Activated effector memory CD4-positive, alpha-beta T cell treated with anti-CD3 and anti-CD28 coated beads, Interleukin-2, amount 50 U/mL, for 16 hours (primary cell): ENCODE results near the gene PAPPA.

Source experiments
- DNase-seq: peaks from one replicate; pipeline ENCODE4 v3.0.0-alpha.2; 2020

The PAPPA gene

DNA sequence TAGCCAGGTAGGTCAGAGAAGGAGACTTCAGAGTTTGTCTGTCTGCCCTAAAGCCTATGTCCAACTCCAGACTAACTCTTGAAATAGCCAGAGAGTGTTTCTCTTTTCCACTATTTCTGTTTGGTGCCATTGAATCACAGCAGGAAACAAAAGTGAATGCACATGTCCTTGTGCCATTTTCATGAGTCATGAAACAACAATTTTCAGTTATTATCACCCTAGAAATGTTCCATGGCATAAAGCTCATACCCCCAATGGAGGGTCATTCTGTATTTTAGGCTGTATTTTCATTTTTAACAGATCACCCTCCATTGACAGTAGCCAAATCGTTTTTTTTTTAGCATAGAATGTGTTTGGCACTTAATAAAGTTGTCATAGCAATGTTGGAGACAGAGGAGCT is 124.7 kb downstream of the PAPPA start:
- DNase-seq: no peak

DNA sequence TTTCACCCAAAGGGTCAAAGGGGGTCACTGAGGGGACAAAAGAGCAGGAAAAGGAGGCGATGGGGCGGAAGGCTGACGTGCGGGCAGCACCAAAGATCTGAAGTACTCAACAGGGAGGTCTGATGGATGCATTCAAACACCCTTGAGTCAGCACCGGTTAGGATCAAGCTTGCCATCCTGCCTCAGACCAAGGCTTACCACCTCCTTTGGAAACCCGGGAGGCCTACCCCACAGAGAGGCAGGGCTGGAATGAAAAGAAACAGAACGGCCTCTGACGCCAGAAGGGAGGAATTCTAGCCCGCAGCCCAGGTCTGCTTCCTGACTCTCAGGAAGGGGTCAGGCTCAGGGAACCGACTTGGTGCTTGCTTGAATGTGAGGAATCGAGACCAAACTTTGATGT is 125.6 kb downstream of the PAPPA start:
- no peak for DNase-seq

DNA sequence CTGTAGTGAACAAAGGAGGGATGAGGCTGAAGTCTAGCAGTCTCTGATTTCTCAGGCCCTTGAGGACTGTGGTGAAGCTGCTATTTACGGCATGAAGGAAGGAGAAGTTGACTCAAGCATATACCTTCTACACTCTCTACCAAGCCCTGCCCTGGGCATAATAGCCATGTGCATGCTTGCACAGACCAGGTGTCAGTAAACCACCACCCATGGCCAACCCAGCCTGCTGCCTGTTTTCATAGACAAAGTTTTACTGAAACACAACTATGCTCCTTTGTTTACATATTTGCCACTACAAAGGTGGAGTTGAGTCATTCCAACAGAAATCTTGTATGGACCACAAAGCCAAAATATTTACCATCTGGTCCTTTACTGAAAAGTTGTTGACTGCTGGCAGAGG is 126.9 kb downstream of the PAPPA start:
- no peak for DNase-seq

DNA sequence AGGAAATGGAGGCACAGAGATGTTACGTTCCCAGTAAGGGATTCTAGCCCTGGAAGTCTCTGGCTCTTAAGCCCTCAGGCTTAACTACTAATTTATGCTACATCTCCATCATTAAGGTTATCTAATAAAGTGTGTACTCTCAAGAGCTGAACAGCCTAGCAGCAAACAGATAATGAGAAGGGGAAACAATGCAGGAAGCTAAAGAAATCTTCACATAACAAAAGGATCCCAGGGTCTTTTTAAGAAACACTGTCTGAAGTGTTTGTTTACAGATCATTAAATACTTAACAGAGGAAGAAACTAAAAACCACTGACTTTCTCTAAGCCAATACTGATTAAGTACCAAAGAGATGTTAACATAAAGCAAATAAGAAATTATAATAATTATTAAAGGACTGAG is 129.0 kb downstream of the PAPPA start:
- DNase-seq: no peak

DNA sequence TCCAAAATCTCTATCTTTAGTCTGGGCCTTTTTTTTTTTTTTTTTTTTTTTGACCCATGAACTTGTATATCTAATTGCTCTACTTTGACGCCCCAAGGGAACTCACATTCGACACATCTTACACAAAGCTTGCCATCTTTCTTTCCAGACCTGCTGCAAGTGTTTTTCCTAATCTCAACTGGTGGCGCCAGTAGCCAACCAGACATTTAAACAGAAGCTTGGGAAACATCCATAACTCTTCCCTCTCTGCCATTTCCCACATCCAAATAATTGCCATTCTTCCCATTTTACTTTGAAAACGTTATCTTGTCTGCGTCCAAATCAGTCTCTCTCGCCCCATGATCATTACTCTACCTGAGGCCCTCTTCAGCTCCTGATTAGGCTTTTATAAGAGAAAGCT is 130.9 kb downstream of the PAPPA start:
- DNase-seq: no peak

DNA sequence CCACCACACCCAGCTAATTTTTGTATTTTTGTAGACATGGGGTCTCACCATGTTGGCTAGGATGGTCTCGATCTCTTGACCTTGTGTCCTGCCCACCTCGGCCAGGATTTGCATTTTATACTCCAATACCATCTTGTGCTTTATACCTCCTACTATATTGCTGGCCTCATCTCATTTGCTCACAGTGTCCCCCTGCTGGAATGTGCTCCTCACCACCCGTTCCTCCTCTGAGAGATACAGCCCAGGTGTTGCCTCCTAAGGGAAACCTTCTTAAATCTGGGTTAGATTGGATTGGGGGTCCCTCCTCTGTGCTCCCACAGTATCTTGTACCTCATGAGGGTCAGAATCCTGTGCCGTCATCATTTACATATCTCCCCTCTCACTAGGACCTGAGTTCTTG is 131.7 kb downstream of the PAPPA start:
- DNase-seq: no peak

DNA sequence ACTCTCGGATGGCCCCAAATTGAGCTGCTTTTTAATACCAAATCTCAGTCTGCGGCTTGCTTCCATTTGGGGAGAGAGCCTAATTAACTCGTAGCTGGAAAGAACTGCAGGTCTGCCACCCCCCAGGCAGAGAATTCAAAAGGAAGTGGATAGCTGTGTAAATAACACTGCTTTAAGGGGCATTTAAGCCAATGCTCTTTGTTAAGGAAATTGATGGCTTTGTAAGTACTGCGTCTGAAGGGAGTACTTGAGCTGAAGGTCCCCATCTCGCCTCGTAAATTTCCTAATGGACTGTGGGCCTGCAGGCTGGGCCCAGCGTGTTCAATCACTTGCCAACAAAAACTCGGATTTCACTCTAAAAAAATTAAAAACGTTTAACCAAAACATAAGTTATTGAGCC is 132.7 kb downstream of the PAPPA start:
- no peak for DNase-seq

DNA sequence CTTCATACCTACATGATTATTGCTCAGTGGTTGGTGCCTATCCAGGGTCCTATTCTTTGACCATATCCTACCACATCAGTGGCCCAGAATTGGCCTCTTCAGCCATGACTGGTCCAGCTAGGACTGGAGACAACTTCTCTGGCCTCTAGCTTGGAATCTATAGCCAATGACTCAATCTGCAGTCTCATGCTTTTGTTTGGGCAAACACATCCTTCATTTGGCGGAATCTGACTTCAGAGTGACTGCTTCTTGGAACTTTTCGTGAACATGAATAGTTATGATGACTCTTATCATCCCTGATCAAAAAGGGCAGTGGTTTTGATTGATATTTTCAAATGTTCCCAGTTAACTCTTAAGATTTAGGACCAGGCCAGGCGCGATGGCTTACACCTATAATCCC is 134.1 kb downstream of the PAPPA start:
- no peak for DNase-seq

DNA sequence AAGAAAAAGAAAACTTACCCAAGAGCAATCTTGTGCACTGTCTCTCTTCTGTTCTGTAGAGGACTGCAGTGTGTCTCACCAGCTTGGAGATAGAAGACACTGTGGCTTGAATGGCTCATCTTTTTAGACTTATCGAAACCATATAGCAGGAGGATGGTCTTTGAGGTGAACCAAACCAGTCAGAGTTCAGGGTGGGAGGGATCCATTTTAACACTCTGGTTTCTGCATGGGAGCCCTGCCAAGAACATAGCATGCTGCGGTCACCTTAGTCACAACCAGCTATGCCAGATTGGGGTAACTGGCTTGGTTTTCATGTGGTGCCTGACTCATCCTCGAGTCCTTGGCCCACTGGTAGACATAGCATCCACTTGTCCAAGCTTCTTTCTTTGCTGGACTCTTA is 135.1 kb downstream of the PAPPA start:
- DNase-seq: no peak

DNA sequence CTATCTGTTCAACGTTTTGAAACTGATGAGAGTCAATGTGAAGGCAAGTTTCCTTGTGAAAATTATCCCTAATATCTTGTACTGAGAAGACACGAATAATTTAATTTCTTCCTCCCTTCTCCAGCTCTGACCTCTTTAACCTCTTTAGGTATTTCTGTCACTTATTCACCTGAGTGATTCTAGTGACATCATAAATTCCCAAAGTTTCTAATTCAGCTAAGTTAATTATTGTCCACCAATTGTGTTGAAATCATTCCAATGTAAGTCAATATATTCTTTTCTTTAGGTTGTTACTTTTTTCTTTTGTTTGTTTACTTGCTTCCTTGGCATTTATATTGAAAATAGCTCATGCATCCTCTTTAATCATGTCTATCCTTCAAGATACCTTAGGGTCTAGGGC is 143.8 kb downstream of the PAPPA start:
- no peak for DNase-seq

DNA sequence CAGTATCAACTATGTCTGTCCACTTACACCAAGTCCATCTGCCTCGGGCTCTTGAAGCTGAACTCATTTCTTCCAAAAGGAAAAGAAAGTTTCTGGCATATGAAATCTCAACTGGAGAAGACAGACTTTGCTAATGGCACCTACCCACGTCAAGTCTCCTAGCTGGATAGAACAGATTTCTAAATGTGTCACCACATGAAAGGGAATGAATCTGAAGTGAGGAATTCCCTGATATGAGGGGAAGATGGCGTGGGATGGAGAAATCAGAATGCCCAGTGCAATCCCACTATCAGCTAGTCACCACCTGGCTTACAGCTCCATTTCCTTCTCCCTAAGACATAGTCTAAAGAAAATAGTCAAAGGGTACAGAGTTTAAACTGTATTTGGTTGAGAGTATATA is 144.7 kb downstream of the PAPPA start:
- DNase-seq: no peak

DNA sequence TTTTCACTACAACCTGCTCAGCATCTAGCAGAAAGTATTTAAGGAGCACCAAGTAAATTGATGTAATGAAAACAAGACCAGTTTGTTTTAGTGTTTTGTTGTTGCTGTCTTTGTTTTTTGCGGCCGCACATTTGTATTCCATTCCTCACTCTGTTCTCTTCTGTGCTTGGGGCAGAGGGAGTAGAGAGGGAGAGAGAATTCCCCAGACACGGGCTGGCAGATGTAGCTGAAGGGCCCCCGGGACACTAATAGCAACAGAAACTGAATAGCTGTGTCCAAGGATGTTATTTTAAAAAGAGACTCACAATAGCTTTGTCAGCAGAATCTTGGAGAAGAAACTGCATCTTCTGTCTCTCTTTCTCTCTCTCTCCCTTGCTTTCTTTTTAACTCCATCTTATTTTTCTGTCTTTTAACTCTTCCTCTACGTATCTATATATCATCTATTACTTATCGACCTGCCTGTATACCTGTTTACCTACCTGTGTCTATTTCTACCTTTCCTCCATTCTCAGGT is 145.3 kb downstream of the PAPPA start:
- DNase-seq: no peak

DNA sequence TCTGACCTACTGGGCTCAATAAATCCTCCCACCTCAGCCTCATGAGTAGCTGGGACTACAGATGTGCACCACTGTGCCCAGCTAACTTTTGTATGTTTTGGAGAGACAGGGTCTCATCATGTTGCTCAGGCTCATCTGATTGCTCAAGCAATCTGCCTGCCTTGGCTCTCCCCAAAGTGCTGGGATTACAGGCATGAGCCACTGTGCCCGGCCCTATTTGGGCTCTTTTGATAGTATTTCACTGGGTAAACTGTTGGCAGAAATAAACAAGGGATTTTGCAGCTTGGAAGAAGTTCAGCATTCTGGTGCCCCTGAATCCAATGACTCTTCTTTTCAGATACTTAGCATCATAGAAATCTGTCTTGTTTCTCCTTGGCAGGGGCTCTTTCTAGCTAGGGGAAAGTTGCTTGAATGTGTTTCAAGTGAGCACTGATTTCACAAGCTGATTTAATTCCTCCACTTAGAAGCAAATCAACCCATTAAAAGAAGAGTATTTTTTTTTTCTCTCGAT is 146.8 kb downstream of the PAPPA start:
- no peak for DNase-seq

DNA sequence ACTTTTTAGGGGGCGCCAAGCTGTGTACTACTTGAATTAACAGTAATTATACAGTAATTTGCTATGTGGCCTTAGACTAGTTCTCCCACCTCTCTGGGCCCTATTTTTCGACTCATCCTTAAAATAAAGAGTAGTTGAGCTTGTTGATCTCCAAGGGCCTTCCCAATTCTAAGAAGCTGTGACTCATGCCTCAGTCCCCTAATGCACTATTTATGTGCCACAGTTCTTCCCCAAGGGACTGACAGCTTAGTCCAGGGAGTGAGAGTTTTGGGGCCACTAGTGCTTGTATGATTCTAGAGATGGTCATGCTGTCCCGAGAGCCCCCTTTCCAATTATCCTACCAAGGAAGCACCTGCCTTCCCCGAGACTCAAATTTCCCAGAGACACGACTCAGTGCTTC is 149.7 kb downstream of the PAPPA start:
- DNase-seq: no peak

DNA sequence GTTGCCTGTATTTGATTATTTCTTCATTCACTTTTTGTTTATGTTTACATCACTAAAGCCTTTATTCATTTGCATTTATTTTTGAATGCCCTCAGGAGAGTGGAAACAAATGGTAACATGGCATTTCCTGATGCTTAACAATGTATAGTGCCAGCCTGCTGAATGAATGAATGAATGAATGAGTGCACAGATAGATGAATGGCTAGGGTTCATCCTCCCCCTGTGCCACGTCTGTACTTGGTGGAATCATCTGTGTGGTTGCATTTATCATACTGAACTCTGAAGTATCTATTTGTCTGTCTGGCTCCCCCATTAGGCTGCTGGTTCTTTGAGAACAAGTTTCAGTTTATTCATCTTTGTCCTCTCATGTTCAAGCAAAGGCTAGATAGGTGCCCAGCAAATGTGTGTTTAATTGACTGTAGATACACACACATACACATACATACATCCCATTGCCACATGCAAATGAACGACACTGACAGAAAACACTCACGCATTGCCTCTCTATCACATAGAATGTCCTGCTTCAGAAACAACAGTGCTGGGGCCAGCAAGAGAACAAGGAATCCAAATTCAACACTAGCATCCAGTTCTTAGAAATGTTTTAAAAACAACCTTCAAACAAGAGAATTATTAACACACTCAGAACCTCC is 150.4 kb downstream of the PAPPA start:
- no peak for DNase-seq

DNA sequence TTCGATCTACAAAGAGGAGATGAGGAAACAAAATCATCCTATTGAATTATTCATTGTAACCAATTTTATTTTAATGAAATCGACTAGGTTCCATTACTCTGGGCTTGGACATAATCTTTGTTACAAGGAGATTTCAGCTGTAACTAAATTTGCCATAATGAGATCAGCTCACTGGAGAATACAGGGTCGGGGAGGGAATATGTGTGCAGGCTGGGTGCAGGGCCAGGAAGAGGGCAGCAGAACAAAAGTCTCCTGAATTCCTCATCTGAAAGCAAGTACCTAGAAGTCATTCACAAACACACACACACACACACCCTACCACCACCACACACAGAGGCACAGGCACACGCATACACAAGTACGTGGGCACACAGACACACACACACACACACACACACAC is 151.2 kb downstream of the PAPPA start:
- no peak for DNase-seq

DNA sequence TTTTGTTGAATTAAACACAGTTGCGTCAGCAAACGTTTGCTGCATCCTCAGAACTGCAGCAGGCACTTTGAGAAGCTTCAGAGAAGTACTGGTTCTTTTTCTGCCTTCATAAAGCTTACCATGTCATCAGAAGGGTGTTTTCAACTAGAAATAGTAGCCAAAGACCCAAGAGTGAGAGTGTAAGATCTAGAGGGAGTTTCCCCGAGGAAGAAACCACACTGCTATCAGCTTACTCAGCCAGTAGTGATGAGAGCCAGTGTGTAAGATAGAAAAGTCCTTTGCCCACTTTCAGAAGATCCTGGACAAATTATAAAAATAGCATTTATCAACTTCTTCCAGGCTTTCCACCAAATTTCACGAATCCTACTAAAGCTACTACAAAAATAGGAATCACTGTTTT is 154.5 kb downstream of the PAPPA start:
- no peak for DNase-seq

DNA sequence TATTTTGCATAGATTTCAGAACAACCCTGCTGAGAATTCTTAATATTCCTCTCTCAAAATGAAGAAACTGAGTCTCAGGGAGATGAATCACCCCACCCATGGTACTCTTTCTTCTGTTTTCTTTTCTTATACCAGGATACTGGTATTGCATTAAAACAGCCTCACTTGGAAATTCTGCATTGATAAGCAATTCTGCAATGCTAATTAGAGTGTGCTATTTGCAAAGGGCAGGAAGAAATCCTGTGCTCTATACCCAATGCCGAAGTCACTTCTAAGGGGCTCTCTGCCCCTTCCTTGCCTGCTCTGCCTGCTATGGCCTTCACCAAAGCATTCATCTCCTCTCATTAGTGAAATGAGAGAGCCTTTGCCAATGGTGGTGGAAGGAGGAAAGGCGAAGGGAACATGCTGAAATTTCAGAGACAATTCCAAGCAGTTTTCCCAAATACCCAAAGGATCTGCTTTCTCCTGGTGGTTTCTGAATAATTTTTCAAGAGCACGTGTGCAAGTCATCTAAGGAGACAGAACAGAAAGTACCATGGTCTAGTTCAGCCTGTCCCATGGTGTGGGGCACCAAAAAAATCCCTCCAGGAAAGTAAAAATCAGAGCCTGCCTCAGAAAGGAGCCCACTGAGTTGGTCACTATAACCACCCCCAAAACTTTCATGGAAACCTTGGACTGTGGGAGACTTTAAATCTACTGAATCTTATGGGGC is 156.5 kb downstream of the PAPPA start:
- DNase-seq: no peak

DNA sequence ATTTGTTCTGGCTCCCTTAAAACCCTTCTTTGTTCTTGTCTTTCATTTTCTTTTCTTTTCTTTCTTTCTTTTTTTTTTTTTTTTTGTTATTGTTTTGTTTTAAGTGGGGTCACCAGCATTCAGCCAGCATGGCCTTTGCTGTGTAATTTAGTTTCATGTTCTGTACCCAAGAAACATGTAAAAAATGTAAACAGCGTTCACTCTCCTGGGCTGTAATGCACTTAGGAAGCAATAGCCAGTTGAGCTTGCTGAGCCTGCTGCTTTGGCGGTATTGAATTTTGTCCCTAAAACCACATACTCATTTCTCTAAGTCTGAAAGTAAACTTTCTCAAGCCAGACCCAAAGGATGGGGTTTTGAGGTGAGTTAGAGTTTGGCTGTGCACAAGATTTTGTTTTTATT is 158.6 kb downstream of the PAPPA start:
- DNase-seq: no peak

DNA sequence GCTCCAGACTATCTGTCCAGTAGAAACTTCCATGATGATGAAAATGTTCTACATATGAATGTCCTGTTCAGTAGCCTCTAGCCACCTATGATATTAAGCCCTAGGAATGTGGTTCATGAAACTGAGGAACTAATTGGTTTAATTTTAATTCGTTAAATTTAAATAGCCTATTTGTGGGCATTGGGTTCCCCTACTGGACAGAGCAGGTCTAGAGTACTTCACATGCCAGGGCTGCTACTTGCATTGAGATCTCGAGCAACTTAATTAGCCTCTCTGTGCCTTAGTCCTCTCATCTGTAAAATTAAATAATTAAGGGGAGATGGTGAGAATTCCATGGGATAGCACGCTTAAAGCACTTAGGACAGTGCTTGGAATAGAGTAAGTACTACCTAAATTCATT is 160.0 kb downstream of the PAPPA start:
- no peak for DNase-seq

DNA sequence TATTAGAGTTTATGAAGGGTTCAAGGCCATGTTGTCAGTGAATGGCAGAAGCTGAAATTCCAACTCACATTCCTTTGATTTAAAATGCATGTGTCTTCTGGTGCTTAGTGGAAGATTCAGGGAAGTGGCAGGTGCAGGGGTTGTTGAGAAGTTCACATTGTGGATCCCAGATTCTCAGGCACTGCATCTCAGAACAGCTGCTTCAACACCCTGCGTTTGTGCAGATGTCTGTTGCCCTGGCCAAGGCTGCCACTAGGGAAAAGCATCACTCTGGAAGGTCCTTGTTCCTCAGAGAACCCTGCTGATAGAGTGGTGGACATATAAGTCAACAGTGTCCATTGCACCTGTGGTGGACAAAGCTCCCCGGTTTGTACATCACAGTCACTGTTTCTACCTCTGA is 162.7 kb downstream of the PAPPA start:
- no peak for DNase-seq

DNA sequence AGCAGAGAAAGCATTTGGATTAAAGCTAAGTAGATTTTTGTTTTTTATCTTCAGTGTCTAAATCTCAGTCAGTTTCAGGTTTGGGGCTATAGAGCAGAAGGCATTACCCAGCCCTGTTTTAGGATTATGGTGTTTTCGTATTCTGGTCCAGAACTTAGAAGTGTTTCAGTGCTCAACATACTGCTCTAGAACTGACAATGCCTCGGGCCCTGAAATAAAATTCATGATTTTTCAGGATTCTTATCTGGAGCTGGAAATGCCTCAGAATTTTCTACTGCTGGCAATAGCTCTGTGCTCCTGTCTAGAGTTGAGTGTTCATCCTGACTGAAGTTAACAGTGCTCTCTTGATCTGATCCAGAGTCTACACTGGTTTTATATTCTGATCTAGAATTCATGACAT is 163.9 kb downstream of the PAPPA start:
- no peak for DNase-seq

DNA sequence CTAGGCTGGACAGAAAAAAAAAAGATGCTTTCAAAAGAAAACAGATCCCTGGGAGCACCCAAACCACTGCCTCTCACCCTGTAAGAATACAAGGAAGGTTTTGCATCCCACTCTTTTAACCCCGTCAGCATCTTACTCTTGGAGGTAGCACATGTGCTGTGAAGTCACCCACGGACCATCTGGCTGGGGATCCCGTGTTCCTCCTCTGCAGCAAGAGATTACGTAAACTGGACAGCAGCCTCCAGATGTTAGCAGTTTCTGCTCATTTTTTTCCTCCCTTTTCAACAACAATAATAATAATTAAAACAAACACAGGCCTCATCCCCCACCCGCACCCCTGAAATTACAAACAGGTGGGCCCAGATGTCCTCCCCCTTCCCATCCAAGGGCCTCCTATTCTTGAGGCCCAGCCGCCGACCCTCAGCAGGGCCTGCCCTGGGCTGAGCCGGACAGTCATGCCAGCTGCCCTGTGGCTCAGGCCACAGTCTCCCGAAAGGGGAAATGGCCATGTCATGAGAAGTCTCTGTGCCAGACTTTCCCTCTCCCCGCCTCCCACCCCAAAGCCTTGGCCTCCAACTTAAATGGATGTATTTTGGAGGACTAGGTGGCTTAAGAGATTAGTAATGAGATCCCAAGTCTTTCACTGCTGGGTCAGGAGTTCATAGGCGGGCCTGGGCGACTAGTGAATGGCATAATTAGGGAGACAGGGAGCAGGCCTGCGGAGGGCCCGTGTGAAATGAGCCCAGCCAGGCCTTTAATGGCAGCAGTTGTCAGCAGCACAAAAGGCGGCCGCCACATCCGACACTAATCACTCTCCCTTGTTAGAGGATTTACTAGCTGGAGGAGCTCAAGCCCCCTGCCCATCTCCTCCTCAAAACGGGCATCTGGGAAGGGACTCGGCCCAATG is 165.1 kb downstream of the PAPPA start:
- no peak for DNase-seq

DNA sequence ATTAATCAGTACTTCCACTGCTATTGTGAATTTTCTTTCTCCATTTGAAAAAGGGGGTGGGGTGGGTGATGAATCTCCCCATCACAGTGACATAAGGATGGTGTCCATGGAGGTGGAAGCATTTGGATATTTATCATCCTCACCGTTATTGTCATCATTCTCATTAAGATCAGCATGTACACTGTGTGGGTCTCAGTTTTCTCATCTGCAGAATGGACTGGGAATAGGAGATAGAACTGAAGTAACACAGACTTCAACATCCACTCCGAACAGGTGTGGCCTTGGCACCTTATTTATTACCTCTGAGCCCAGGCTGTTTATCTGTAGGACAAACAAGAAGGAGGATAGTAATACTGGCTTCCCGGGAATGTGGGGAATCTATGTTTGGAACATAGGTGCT is 165.9 kb downstream of the PAPPA start:
- no peak for DNase-seq
